ENCODE measurements around the gene IL1RAPL1.

DNA sequence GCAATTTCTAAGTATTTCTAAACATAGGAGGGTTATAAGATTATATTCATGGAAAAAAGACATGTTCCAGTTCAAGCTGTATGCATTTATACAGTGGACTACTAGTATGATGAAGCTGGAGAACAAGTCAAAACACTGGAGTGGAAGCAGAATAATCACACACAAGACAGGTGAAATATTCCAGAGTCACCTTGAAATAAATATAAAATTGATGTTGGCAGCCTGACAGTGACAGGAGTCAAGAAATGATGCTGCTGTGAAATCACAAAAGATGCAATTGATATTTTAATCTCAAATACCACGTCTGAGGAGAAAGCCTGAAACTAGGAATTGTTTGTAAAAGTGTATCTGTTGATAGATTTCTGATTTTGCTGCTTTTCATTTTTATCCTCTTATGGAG is 667.3 kb downstream of the IL1RAPL1 start:
- TF ChIP-seq, protein P1, sequence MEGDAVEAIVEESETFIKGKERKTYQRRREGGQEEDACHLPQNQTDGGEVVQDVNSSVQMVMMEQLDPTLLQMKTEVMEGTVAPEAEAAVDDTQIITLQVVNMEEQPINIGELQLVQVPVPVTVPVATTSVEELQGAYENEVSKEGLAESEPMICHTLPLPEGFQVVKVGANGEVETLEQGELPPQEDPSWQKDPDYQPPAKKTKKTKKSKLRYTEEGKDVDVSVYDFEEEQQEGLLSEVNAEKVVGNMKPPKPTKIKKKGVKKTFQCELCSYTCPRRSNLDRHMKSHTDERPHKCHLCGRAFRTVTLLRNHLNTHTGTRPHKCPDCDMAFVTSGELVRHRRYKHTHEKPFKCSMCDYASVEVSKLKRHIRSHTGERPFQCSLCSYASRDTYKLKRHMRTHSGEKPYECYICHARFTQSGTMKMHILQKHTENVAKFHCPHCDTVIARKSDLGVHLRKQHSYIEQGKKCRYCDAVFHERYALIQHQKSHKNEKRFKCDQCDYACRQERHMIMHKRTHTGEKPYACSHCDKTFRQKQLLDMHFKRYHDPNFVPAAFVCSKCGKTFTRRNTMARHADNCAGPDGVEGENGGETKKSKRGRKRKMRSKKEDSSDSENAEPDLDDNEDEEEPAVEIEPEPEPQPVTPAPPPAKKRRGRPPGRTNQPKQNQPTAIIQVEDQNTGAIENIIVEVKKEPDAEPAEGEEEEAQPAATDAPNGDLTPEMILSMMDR (IDR thresholded peaks at IDR 0.05) = no peak
- no peak for TF ChIP-seq POLR2A (IDR thresholded peaks at IDR 0.05; ENCODE audit: low read depth)
- no peak for TF ChIP-seq POLR2AphosphoS5 (IDR thresholded peaks at IDR 0.05)

All from esophagus muscularis mucosa (tissue), 3 donors.